HG03064 (cell line): ENCODE results near the gene CEBPG.

Source experiments
- ATAC-seq: cut with Tn5 transposase; IDR thresholded peaks from one replicate; pipeline ENCODE4 v1.9.1; 2021; ENCODE audit warnings: low read depth; ENCODE audit not compliant: unreplicated experiment

The CEBPG gene

GRCh38 chr19:33392341-33393285 is 19.1 kb downstream of the CEBPG start:
- no peak for ATAC-seq

- ATAC-seq, result no peak
Measured at GRCh38 chr19:33393286-33394005, 19.9 kb downstream of the CEBPG start.

- no peak for ATAC-seq
Measured at GRCh38 chr19:33394006-33394722, 20.7 kb downstream of the CEBPG start.

- ATAC-seq, result no peak
Measured at GRCh38 chr19:33394723-33395560, 21.4 kb downstream of the CEBPG start.

- no peak for ATAC-seq
Measured at GRCh38 chr19:33395561-33396550, 22.3 kb downstream of the CEBPG start.

GRCh38 chr19:33396701-33397535 is 23.4 kb downstream of the CEBPG start:
- ATAC-seq, result no peak

- no peak for ATAC-seq
Measured at GRCh38 chr19:33397536-33398360, 24.2 kb downstream of the CEBPG start.

- no peak for ATAC-seq
Measured at GRCh38 chr19:33398361-33399060, 25.0 kb downstream of the CEBPG start.

GRCh38 chr19:33399081-33399744 is 25.7 kb downstream of the CEBPG start:
- ATAC-seq, result no peak

- ATAC-seq, result no peak
Measured at GRCh38 chr19:33399745-33400681, 26.5 kb downstream of the CEBPG start.

- ATAC-seq, result no peak
Measured at GRCh38 chr19:33400856-33401682, 27.6 kb downstream of the CEBPG start.

GRCh38 chr19:33401683-33402420 is 28.3 kb downstream of the CEBPG start:
- no peak for ATAC-seq

GRCh38 chr19:33402421-33403220 is 29.1 kb downstream of the CEBPG start:
- ATAC-seq, result no peak
